ENCODE measurements around the gene CEP128. TPM values are rescaled to one million over a fixed set of nuclear protein-coding genes. Genes with fewer than 3 reads are reported as not detected.

Gene CEP128
- total RNA-seq, 4 donors from 2014 or later = 13.9 to 18.1 (median 16.0) TPM

DNA sequence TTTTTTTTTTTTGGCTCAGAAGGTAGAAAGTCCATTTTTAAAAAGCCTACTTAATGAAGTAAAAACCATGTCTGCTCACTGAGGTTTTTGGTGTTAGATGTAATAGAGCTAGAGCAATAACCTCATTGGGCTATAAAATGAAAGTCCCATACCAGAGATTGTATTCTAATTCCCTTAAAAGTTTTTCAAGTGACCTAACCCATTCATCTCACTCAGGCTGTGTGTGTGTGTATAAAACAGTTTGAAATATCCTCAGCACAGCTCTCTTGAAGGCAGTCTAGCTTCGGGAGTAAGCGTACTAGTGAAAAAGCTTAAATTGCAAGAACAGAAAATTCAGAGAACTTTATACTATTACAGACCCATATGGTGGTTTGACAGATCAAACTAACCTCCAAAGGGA, 313.8 kb downstream of the CEP128 start:
- Histone ChIP-seq H3K4me1 (no peaks in the 10 kb centered on the region), H3K27ac (no peak overlapping the region), H3K36me3 (no peaks in the 10 kb centered on the region), H3K4me3 (replicated peaks in 1 of 3) (no peak overlapping the region), H3K9me3 (no peaks in the 10 kb centered on the region), H3K27me3 (no peaks in the 10 kb centered on the region)
- DNase-seq = no peak
- 78 to 94% methylated on average over 2 of the region's 2 CpGs for WGBS, 2 donors
- no peak for TF ChIP-seq POLR2A (IDR thresholded peaks at IDR 0.05)
- TF ChIP-seq, protein P1, sequence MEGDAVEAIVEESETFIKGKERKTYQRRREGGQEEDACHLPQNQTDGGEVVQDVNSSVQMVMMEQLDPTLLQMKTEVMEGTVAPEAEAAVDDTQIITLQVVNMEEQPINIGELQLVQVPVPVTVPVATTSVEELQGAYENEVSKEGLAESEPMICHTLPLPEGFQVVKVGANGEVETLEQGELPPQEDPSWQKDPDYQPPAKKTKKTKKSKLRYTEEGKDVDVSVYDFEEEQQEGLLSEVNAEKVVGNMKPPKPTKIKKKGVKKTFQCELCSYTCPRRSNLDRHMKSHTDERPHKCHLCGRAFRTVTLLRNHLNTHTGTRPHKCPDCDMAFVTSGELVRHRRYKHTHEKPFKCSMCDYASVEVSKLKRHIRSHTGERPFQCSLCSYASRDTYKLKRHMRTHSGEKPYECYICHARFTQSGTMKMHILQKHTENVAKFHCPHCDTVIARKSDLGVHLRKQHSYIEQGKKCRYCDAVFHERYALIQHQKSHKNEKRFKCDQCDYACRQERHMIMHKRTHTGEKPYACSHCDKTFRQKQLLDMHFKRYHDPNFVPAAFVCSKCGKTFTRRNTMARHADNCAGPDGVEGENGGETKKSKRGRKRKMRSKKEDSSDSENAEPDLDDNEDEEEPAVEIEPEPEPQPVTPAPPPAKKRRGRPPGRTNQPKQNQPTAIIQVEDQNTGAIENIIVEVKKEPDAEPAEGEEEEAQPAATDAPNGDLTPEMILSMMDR (IDR thresholded peaks at IDR 0.05) = no peak
- intact Hi-C loops (cut with DNase I) = no loop called here

DNA sequence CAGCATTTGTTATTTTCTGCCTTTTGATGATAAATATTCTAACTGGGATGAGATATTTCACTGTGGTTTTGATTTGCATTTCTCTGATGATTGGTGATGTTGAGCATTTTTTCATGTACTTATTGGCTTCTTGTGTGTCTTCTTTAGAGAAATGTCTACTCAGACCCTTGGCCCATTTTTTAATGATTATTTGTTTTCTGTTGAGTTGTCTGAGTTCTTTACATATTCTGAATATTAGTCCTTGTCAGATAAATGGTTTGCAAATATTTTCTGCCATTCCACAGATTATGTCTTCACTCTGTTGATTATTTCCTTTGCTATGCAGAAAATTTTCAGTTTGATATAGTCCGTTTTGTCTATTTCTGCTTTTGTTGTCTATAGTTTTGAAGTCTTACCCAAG, 317.0 kb downstream of the CEP128 start:
- TF ChIP-seq POLR2A (IDR thresholded peaks at IDR 0.05) = no peak
- TF ChIP-seq, protein P1 (IDR thresholded peaks at IDR 0.05) = no peak
- H3K4me3 ChIP-seq (replicated peaks in 1 of 3) = no peak overlapping the region
- WGBS, 2 donors = 93 to 98% methylated on average over 1 of the region's 1 CpG
- intact Hi-C loops (cut with DNase I) = no loop called here
- no peak overlapping the region for H3K27ac ChIP-seq
- no peak for DNase-seq
- no peaks in the 10 kb centered on the region for H3K4me1 ChIP-seq
- H3K36me3 ChIP-seq = no peaks in the 10 kb centered on the region
- no peaks in the 10 kb centered on the region for H3K27me3 ChIP-seq
- no peaks in the 10 kb centered on the region for H3K9me3 ChIP-seq

DNA sequence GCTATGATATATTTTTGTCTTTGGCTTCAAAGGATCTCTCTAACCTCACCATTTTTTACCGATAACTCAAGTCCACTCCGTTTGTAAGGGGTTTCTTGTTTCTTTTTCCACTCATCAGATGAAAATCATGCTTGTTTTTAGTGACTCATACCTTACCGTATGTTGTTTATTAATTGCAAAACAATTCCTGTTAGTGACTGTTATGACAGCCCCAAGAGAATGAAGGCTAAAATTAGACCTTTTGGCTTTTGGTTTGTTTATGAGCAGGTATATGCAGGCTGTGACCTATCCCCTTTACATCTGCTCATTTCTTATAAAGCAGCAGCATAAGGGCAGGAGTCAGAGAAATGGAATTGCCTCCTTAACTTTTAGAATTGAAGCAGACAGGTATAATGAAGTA, 319.8 kb downstream of the CEP128 start:
- intact Hi-C loops (cut with DNase I) = no loop called here
- Histone ChIP-seq H3K27ac (no peak overlapping the region), H3K9me3 (no peaks in the 10 kb centered on the region), H3K4me1 (no peaks in the 10 kb centered on the region), H3K4me3 (replicated peaks in 1 of 3) (no peak overlapping the region), H3K27me3 (no peaks in the 10 kb centered on the region), H3K36me3 (no peaks in the 10 kb centered on the region)
- TF ChIP-seq, protein P1 (IDR thresholded peaks at IDR 0.05) = no peak
- no peak for TF ChIP-seq POLR2A (IDR thresholded peaks at IDR 0.05)
- WGBS, 2 donors = 73 to 84% methylated on average over 3 of the region's 3 CpGs
- DNase-seq = no peak

DNA sequence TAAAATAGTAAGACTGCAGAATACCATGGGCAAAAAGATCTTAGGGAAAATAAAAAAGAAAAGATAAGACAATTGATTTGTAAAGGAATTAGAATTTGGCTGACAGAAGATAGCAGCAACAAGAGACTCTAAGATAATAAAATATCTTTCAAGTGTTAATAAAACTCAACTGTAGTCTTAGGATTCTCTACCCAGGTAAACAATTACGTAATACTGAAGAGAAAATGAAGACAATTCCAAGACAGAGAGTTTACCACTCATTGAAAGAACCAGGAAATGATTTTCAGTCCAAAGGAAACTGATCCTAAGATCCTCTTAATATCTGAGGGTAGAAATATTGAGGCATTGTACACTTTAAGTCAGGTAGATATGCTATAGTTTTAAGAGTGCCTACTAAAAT, 321.1 kb downstream of the CEP128 start:
- intact Hi-C loops (cut with DNase I) = no loop called here
- no peaks in the 10 kb centered on the region for H3K9me3 ChIP-seq
- no peaks in the 10 kb centered on the region for H3K36me3 ChIP-seq
- H3K4me1 ChIP-seq = no peaks in the 10 kb centered on the region
- no peaks in the 10 kb centered on the region for H3K27me3 ChIP-seq
- TF ChIP-seq, protein P1 (IDR thresholded peaks at IDR 0.05) = no peak
- TF ChIP-seq POLR2A (IDR thresholded peaks at IDR 0.05) = no peak
- WGBS, 2 donors = 89 to 91% methylated on average over 1 of the region's 1 CpG
- H3K27ac ChIP-seq = no peak overlapping the region
- H3K4me3 ChIP-seq (replicated peaks in 1 of 3) = no peak overlapping the region
- no peak for DNase-seq

DNA sequence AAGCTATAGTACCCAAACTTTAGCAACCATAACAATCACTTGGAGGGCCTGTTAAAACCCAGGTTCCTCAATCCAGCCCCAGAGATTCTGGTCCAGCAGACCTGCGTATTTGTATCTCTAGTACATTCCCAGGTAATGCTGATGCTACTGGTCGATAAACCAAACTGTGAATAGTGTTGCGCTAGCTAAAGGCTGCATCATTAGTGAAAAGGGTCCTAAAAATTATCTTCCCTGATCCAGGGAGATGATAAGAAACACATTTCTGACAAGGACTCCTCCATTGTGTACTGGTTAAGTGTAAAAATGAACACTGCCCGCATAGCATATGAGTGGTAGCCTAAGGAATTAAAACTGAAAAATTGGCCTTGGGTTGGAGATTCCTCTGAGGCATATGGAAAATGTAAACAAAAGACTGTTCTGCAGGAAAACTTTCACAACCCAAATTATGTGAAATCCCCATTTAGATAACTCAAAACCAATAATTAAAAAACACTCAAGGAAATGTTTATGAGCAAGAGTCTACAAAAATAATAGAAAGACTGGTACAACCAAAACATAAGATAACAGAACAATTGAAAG, 322.7 kb downstream of the CEP128 start:
- TF ChIP-seq, protein P1 (IDR thresholded peaks at IDR 0.05) = no peak
- no peak for TF ChIP-seq POLR2A (IDR thresholded peaks at IDR 0.05)
- 93 to 94% methylated on average over 4 of the region's 4 CpGs for WGBS, 2 donors
- Histone ChIP-seq H3K27ac (no peak overlapping the region), H3K27me3 (no peaks in the 10 kb centered on the region), H3K9me3 (no peaks in the 10 kb centered on the region), H3K4me1 (no peaks in the 10 kb centered on the region), H3K4me3 (replicated peaks in 1 of 3) (no peak overlapping the region), H3K36me3 (no peaks in the 10 kb centered on the region)
- intact Hi-C loops (cut with DNase I) = no loop called here
- DNase-seq = no peak

Measured in thyroid gland (tissue), 4 donors.